Body of pancreas (tissue), 4 donors: ENCODE results near the gene MEG3.

ENCODE experiments used
- CTCF ChIP-seq, 7 experiments: fragments of 450-650 bp in 4 of 7; fragments of 200-600 bp in 3 of 7; sonication (generic) in 3 of 7; IDR thresholded peaks; one replicate each; pipeline ENCODE4 v1.5.1; 2016 to 2019; ENCODE audit warnings: antibody characterized with exemption in 7 of 7
- POLR2A ChIP-seq, 3 donors: fragments of 450-650 bp; IDR thresholded peaks; one replicate each; pipeline ENCODE4 v1.6.1; 2016; ENCODE audit warnings: antibody characterized with exemption in 3 of 3, mild to moderate bottlenecking in 2 of 3

- TF ChIP-seq CTCF (IDR thresholded peaks at IDR 0.05) (no peak), POLR2A (IDR thresholded peaks at IDR 0.05) (no peak)
These were observed 31.5 kb downstream of the MEG3 start for GRCh38 chr14:100857233-100857922.
